ENCODE data around the gene APOBEC3F. TPM values are rescaled to one million over a fixed set of nuclear protein-coding genes. Genes with fewer than 3 reads are reported as not detected.
"Not testable (repeated sequence)": the region's sequence is repeated elsewhere in the genome, so short reads cannot be mapped to it uniquely, and the experiment has no call there.

APOBEC3F gene
- total RNA-seq, 1 donor from 2014 or later, result 39.6 TPM

DNA sequence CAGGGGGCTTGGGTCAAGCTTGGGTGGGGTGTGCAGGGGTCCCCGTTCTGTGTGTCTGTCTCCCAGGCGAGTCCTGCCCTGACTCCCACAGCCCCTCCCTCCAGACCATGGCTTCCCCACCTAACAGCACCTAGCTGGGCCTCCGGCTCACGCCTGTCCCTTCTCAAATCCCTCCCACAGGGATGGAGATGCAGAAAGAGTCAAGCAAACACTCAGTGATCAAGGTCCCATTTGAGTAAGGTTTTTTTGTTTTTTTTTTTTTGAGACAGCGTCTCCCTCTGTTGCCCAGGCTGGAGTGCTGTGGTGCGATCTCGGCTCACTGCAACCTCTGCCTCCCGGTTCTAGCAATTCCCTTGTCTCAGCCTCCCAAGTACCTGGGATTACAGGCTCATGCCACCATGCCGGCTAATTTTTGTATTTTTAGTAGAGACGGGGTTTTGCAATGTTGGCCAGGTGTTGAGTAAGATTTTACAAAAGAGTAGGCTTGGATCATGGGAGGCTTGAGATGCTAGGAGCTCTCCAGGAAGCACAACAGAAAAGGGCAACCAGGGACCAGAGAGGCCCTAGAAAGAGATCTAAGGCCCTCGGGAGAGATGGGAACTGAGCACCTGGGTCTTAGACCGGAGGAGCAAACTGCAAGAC, 14.0 kb upstream of the APOBEC3F start:
- intact Hi-C loops (cut with micrococcal nuclease), result no loop called here

- intact Hi-C loops (cut with micrococcal nuclease), result no loop called here
Measured at GRCh38 chr22:39027717-39028116, 12.9 kb upstream of the APOBEC3F start.

GRCh38 chr22:39028281-39028680, 12.4 kb upstream of the APOBEC3F start:
- intact Hi-C loops (cut with micrococcal nuclease), result no loop called here

- intact Hi-C loops (cut with micrococcal nuclease), result no loop called here
Measured at GRCh38 chr22:39029227-39029626, 11.4 kb upstream of the APOBEC3F start.

GRCh38 chr22:39030705-39031104, 10.0 kb upstream of the APOBEC3F start:
- intact Hi-C loops (cut with micrococcal nuclease), result no loop called here

GRCh38 chr22:39031434-39032295, 9.0 kb upstream of the APOBEC3F start:
- intact Hi-C loops (cut with micrococcal nuclease), result not testable (repeated sequence)

- intact Hi-C loops (cut with micrococcal nuclease), result not testable (repeated sequence)
Measured at GRCh38 chr22:39037071-39037470, 3.6 kb upstream of the APOBEC3F start.

GRCh38 chr22:39039306-39040126, 1.1 kb upstream of the APOBEC3F start:
- intact Hi-C loops (cut with micrococcal nuclease), result loop anchor here (1.0 to 5.0 kb wide), 3 partner anchors 25 to 105 kb away; partner anchors contain the start of gene APOBEC3C

GRCh38 chr22:39040155-39040537, 518 bp upstream of the APOBEC3F start:
- intact Hi-C loops (cut with micrococcal nuclease), result loop anchor here (1.0 to 5.0 kb wide), 3 partner anchors 25 to 104 kb away; partner anchors contain the start of gene APOBEC3C

GRCh38 chr22:39041908-39042307, 1.2 kb downstream of the APOBEC3F start:
- intact Hi-C loops (cut with micrococcal nuclease), result loop anchor here (2.0 to 5.0 kb wide), 2 partner anchors 27 to 50 kb away; partner anchors contain the start of gene APOBEC3C

- intact Hi-C loops (cut with micrococcal nuclease), result loop anchor here (5.0 kb wide), 1 partner anchor 49 kb away; no protein-coding TSS in a partner anchor
Measured at GRCh38 chr22:39043063-39043462, 2.4 kb downstream of the APOBEC3F start.

- intact Hi-C loops (cut with micrococcal nuclease), result not testable (repeated sequence)
Measured at GRCh38 chr22:39045136-39045535, 4.5 kb downstream of the APOBEC3F start.

DNA sequence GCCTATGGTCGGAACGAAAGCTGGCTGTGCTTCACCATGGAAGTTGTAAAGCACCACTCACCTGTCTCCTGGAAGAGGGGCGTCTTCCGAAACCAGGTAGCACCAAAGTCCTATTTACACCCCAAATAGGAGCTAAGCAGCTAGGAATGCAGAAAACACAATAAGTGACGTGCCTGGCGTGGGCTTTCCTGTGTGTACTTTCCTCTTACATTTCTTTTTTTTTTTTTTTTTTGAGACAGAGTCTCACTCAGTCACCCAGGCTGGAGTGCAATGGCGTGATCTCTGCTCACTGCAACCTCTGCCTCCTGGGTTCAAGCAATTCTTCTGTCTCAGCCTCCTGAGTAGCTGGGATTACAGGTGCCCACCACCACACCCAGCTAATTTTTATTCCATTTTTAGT, 8.8 kb downstream of the APOBEC3F start:
- intact Hi-C loops (cut with micrococcal nuclease), result not testable (repeated sequence)

- intact Hi-C loops (cut with micrococcal nuclease), result not testable (repeated sequence)
Measured at GRCh38 chr22:39051844-39052495, 11.3 kb downstream of the APOBEC3F start.

- intact Hi-C loops (cut with micrococcal nuclease), result no loop called here
Measured at GRCh38 chr22:39055658-39056057, 15.0 kb downstream of the APOBEC3F start.

DNA sequence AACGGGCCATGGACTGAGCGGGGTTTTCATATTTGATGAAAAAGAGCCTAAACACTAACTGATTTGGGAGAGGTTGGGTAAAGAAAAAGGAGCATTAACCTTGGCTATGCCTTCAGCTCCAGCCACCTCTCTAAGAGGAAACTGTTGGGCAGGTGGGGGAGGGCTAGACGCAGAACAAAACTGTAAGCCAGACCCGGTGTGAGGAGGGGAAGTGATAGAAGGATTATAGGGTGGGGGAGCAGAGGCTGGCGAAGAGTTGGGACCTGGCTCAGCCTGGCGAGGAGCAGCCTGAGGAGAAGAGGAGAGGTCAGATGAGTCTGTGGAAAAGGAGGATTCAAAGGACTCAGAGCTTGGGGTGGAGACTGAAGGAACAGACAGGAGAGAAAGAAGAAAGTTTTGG, 20.6 kb downstream of the APOBEC3F start:
- intact Hi-C loops (cut with micrococcal nuclease), result not testable (repeated sequence)

GRCh38 chr22:39061951-39062350, 21.3 kb downstream of the APOBEC3F start:
- intact Hi-C loops (cut with micrococcal nuclease), result not testable (repeated sequence)

DNA sequence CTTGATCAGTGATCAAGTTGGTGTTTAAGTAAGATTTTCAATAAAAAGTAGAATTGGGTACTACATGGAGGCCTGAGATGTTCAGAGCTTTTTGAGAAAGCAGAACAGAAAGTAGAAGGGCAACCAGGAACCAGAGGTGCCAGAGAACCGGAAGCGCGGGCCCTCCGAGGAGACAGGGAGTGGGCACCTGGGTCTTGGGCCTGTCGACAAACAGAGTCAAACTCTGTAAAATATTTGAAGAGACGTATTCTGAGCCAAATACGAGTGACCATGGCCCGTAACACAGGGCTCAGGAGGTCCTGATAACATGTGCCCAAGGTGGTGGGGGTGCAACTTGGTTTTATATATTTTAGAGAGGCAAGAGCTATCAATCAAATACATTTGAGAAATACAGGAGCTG, 23.2 kb downstream of the APOBEC3F start:
- intact Hi-C loops (cut with micrococcal nuclease), result not testable (repeated sequence)

- intact Hi-C loops (cut with micrococcal nuclease), result not testable (repeated sequence)
Measured at GRCh38 chr22:39066442-39067276, 26.0 kb downstream of the APOBEC3F start.

Measured in T-helper 1 cell treated with Interleukin-12 subunit alpha and Interleukin-12 subunit beta and Interleukin-4 antibody, amounts not matched to agents 30 ng/mL and 1 ng/mL, for 36 hours (primary cell).